Body of pancreas (tissue), 4 donors: ENCODE results near the gene BIN2.

ENCODE experiments used
- POLR2A ChIP-seq, 3 donors: fragments of 450-650 bp; IDR thresholded peaks; one replicate each; pipeline ENCODE4 v1.6.1; 2016; ENCODE audit warnings: antibody characterized with exemption in 3 of 3, mild to moderate bottlenecking in 2 of 3
- TF ChIP-seq, protein P1 (sequence below), 7 experiments: fragments of 450-650 bp in 4 of 7; fragments of 200-600 bp in 3 of 7; sonication (generic) in 3 of 7; IDR thresholded peaks; one replicate each; pipeline ENCODE4 v1.5.1; 2016 to 2019; ENCODE audit warnings: antibody characterized with exemption in 7 of 7

GRCh38 chr12:51365276-51365675 lies 41.3 kb upstream of the BIN2 start:
- TF ChIP-seq, protein P1, sequence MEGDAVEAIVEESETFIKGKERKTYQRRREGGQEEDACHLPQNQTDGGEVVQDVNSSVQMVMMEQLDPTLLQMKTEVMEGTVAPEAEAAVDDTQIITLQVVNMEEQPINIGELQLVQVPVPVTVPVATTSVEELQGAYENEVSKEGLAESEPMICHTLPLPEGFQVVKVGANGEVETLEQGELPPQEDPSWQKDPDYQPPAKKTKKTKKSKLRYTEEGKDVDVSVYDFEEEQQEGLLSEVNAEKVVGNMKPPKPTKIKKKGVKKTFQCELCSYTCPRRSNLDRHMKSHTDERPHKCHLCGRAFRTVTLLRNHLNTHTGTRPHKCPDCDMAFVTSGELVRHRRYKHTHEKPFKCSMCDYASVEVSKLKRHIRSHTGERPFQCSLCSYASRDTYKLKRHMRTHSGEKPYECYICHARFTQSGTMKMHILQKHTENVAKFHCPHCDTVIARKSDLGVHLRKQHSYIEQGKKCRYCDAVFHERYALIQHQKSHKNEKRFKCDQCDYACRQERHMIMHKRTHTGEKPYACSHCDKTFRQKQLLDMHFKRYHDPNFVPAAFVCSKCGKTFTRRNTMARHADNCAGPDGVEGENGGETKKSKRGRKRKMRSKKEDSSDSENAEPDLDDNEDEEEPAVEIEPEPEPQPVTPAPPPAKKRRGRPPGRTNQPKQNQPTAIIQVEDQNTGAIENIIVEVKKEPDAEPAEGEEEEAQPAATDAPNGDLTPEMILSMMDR (IDR thresholded peaks at IDR 0.05), result no peak
- no peak for TF ChIP-seq POLR2A (IDR thresholded peaks at IDR 0.05)
